ENCODE data around the gene C2CD4C. TPM values are rescaled to one million over a fixed set of nuclear protein-coding genes. Genes with fewer than 3 reads are reported as not detected.

The C2CD4C gene
- total RNA-seq, 4 donors from 2014 or later = 0.21 to 2.7 (median 1.5) TPM

DNA sequence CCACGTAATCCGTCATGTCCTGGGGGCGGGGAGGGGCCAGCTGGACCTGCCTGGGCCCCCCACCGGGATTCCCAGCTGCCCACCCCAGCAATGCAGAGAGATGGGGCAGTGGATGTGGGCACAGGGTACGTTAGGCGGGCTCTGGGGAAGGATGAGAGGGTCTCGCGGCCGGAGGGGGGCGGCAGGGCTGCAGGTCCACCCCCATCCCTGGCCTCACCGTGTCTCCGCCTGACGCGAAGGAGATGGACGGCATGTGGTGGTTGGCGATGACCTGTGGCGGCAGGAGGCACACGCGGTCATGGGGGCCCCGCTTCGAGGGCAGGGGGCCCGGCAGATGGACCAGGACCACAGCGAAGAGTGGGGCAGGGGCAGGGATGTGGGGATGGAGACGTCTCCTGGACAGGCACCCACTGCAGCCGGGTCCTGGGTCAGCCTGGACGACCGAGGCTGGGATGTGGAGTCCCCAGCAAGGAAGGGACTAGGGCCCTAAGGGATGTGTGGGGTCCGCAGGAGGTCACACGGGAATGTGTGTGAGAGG, 27.5 kb upstream of the C2CD4C start:
- Histone ChIP-seq H3K9me3 (no peaks in the 10 kb centered on the region), H3K36me3 (peaks cover 0 to 5% (median 0%) of the 10 kb centered on the region in 3 donors), H3K4me1 (no peaks in the 10 kb centered on the region), H3K27ac (no peak overlapping the region), H3K4me3 (no peak overlapping the region), H3K27me3 (no peaks in the 10 kb centered on the region)
- TF ChIP-seq POLR2A (IDR thresholded peaks at IDR 0.05) (no peak), EP300 (IDR thresholded peaks at IDR 0.05) (no peak), CTCF (IDR thresholded peaks at IDR 0.05) (no peak)
- no peak for DNase-seq (ENCODE audit: low spot score in 2 of 2)
- WGBS, 2 donors = 86 to 87% methylated on average over 29 of the region's 29 CpGs

DNA sequence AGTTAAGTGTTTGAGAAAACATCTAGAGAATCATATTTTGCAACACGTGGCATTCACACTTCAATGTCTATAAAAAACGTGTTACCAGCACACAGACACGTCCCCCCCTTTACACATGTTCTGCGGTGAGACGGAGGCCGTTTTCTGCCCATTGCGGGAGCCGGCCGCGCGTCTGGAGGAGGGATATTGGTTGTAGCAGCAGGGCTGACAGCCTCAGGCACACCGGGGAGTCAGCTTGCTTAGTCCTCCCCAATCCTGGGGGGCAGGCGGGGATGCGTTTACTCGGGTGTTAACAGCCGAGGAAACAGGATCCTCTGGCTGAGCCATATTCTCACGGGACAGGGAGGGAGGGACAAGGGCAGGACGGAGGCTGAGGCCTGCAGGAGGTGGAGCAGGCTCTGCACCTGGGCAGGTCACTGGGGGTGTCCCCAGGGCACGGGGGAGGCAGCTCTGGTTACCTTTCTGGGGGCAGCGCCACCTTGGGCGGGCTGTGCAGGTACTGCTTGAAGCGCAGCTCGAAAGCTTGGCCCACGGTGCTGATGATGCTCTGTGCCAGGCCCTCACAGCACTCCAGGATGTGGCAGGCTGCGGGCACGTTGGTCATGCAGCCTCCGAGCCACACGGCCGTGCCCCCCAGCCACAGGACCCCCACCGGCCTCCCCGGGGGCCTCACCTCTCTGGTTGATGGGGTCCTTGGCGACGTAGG, 26.9 kb upstream of the C2CD4C start:
- no peaks in the 10 kb centered on the region for H3K9me3 ChIP-seq
- no peak for DNase-seq (ENCODE audit: low spot score in 2 of 2)
- H3K27me3 ChIP-seq = no peaks in the 10 kb centered on the region
- H3K4me1 ChIP-seq = no peaks in the 10 kb centered on the region
- peaks cover 0 to 5% (median 0%) of the 10 kb centered on the region in 3 donors for H3K36me3 ChIP-seq
- H3K4me3 ChIP-seq = no peak overlapping the region
- WGBS, 2 donors = 76 to 78% methylated on average over 26 to 27 of the region's 33 CpGs
- no peak for TF ChIP-seq POLR2A (IDR thresholded peaks at IDR 0.05)
- no peak for TF ChIP-seq CTCF (IDR thresholded peaks at IDR 0.05)
- TF ChIP-seq EP300 (IDR thresholded peaks at IDR 0.05) = no peak
- no peak overlapping the region for H3K27ac ChIP-seq

GRCh38 chr19:435056-435706, 26.2 kb upstream of the C2CD4C start:
- 88 to 91% methylated on average over 18 to 21 of the region's 26 CpGs for WGBS, 2 donors
- no peaks in the 10 kb centered on the region for H3K9me3 ChIP-seq
- H3K36me3 ChIP-seq = no peaks in the 10 kb centered on the region
- H3K4me3 ChIP-seq = no peak overlapping the region
- TF ChIP-seq POLR2A (IDR thresholded peaks at IDR 0.05) = no peak
- TF ChIP-seq EP300 (IDR thresholded peaks at IDR 0.05) = no peak
- no peaks in the 10 kb centered on the region for H3K4me1 ChIP-seq
- DNase-seq (ENCODE audit: low spot score in 2 of 2) = no peak
- no peak overlapping the region for H3K27ac ChIP-seq
- H3K27me3 ChIP-seq = no peaks in the 10 kb centered on the region

DNA sequence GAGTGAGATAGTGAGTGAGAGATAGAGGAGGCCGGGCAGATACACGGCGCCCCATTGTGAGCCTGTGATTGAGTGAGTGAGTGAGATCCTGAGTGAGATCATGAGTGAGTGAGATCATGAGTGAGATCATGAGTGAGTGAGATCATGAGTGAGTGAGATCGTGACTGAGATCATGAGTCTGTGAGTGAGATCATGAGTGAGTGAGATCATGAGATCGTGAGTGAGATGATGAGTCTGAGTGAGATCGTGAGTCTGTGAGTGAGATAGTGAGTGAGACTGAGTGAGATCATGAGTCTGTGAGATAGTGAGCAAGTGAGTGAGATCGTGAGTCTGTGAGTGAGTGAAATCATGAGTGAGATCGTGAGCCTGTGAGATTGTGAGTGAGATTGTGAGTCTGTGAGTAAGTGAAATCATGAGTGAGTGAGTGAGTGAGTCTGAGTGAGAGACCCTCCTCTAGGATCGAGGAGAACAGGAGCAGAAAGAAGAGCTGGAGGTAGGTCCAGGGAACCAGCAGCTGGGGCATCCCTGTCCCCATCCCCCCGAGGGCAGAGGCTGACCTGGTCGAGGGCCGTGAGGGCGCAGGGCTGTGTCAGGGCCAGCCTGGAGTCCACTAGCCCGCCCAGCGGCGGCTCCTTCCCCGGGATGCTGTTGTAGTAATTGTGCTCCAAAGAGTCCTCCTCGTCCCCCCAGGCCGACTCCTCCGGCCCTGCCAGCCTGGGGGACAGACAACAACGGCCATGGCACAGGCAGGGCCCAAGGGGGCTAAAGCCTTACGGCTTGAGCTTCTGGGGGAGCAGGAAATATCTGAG, 25.4 kb upstream of the C2CD4C start:
- no peaks in the 10 kb centered on the region for H3K4me1 ChIP-seq
- H3K27ac ChIP-seq = no peak overlapping the region
- H3K9me3 ChIP-seq = no peaks in the 10 kb centered on the region
- H3K36me3 ChIP-seq = no peaks in the 10 kb centered on the region
- no peak for DNase-seq (ENCODE audit: low spot score in 2 of 2)
- WGBS, 2 donors = 83 to 91% methylated on average over 22 of the region's 22 CpGs
- no peak overlapping the region for H3K4me3 ChIP-seq
- no peak for TF ChIP-seq EP300 (IDR thresholded peaks at IDR 0.05)
- no peak for TF ChIP-seq POLR2A (IDR thresholded peaks at IDR 0.05)
- no peak for TF ChIP-seq CTCF (IDR thresholded peaks at IDR 0.05)
- no peaks in the 10 kb centered on the region for H3K27me3 ChIP-seq

DNA sequence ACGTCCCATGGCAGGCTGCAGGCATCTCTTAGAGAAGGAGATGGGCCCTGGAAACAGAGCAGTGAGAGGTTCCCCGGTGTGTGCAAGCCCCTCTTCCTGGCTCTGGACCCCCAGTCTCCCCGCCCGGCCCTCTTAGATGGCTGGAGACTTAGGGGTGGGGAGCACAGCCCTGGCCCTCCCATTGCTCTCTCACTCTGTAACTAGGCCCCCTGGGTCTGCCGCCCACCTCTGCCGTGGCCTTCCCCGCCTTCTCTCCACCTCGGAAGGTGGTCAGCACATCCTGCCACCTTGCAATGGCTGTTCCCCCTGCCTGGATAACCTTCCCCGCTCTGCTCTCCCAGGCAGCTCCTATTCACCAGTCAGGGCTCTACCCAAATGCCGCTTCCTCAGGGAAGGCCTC, 21.8 kb upstream of the C2CD4C start:
- 90 to 97% methylated on average over 10 of the region's 10 CpGs for WGBS, 2 donors
- Histone ChIP-seq H3K27ac (no peak overlapping the region), H3K36me3 (no peaks in the 10 kb centered on the region), H3K4me3 (no peak overlapping the region), H3K9me3 (no peaks in the 10 kb centered on the region), H3K4me1 (no peaks in the 10 kb centered on the region), H3K27me3 (no peaks in the 10 kb centered on the region)
- no peak for DNase-seq (ENCODE audit: low spot score in 2 of 2)
- TF ChIP-seq CTCF (IDR thresholded peaks at IDR 0.05) (no peak), EP300 (IDR thresholded peaks at IDR 0.05) (no peak), POLR2A (IDR thresholded peaks at IDR 0.05) (no peak)

All from tibial nerve (tissue), 4 donors.